Panc1 (cell line): ENCODE measurements around the gene LMAN1L. TPM values are rescaled to one million over a fixed set of nuclear protein-coding genes. Genes with fewer than 3 reads are reported as not detected.

ENCODE experiments used
- ATAC-seq: fragments of 200-7000 bp; cut with Tn5 transposase; 2 replicates; pipeline ENCODE4 v1.9.1; 2020; ENCODE audit warnings: mild to moderate bottlenecking, moderate library complexity
- BruUV-seq: library from RNA; stranded (reverse); fragments of 400-500 nt; replicated peaks from 2 replicates; lab custom pipeline; 2021; lab: Mats Ljungman, UMichigan
- CTCF ChIA-PET: fragments of 300-600 bp; sonication (Branson Sonifier 250); formaldehyde crosslinking; loops from one replicate; lab custom pipeline; 2022; ENCODE audit warnings: antibody characterized with exemption; lab: Charles Lee
- POLR2A ChIA-PET: fragments of 300-600 bp; sonication (Branson Sonifier 250); formaldehyde crosslinking; loops from one replicate; lab custom pipeline; 2022; ENCODE audit warnings: antibody characterized with exemption; lab: Charles Lee
- DNase-seq: peaks from one replicate; pipeline ENCODE4 v3.0.0-alpha.2; 2010; ENCODE audit warnings: low read depth, low spot score
- H3K27ac ChIP-seq: 2 replicates; pipeline ENCODE4 v1.5.1; 2011; ENCODE audit warnings: mild to moderate bottlenecking, low read length, inconsistent platforms
- H3K27me3 ChIP-seq: fragments of 200-500 bp; sonication (Bioruptor generic); 2 replicates; pipeline ENCODE4 v1.6.0; 2014; ENCODE audit warnings: low read length, inconsistent platforms; ENCODE audit not compliant: control insufficient read depth, insufficient read depth
- H3K36me3 ChIP-seq: fragments of 200-500 bp; sonication (Bioruptor generic); 2 replicates; pipeline ENCODE4 v1.5.1; 2014; ENCODE audit warnings: inconsistent platforms, mild to moderate bottlenecking, low read length, moderate library complexity; ENCODE audit not compliant: control insufficient read depth, insufficient read depth
- H3K4me1 ChIP-seq: 2 replicates; pipeline ENCODE4 v1.5.1; 2011; ENCODE audit warnings: inconsistent platforms, mild to moderate bottlenecking, low read length, moderate library complexity; ENCODE audit not compliant: control insufficient read depth, insufficient read depth
- H3K4me3 ChIP-seq, 2 experiments: 2 replicates each; pipeline ENCODE4 v1.5.1; 2011 to 2012; ENCODE audit warnings: low read depth in 2 of 2, low read length in 2 of 2, mild to moderate bottlenecking in 2 of 2, inconsistent platforms in 1 of 2, moderate library complexity in 1 of 2
- H3K9me3 ChIP-seq: fragments of 200-500 bp; sonication (Bioruptor generic); 2 replicates; pipeline ENCODE4 v1.5.1; 2014; ENCODE audit warnings: low read depth, mild to moderate bottlenecking, inconsistent platforms, low read length, moderate library complexity; ENCODE audit not compliant: control insufficient read depth, insufficient read depth
- CTCF ChIP-seq: fragments of 450-650 bp; IDR thresholded peaks from 2 replicates; pipeline ENCODE4 v1.5.1; 2017; ENCODE audit warnings: mild to moderate bottlenecking
- POLR2AphosphoS5 ChIP-seq: IDR thresholded peaks from 2 replicates; pipeline ENCODE4 v1.6.1; 2012; ENCODE audit warnings: mild to moderate bottlenecking, low read depth, low read length, moderate library complexity
- REST ChIP-seq, 2 experiments: IDR thresholded peaks; 2 replicates each; pipeline ENCODE4 v1.6.1; 2011 to 2012; ENCODE audit warnings: low read depth in 2 of 2, control low read depth in 1 of 2, low read length in 1 of 2, mild to moderate bottlenecking in 1 of 2, moderate library complexity in 1 of 2; ENCODE audit not compliant: insufficient read depth in 1 of 2
- SIN3A ChIP-seq: IDR thresholded peaks from 2 replicates; pipeline ENCODE4 v1.6.1; 2012; ENCODE audit warnings: low read depth, mild to moderate bottlenecking, low read length, moderate library complexity, borderline replicate concordance; ENCODE audit not compliant: insufficient read depth
- TCF7L2 ChIP-seq: IDR thresholded peaks from 2 replicates; pipeline ENCODE4 v1.6.1; 2011; ENCODE audit warnings: mild to moderate bottlenecking, low read depth, low read length, inconsistent platforms
- in situ Hi-C: cut with HindIII; loops from 2 replicates; pipeline ENCODE4 v1.10.0; 2016; ENCODE audit warnings: low sequenced_read_pairs, low pct_unique_long_range_greater_than_20kb
- intact Hi-C: fragments of 100-400 bp; cut with micrococcal nuclease; formaldehyde crosslinking; loops from one replicate; pipeline ENCODE4 v1.10.0; 2022; ENCODE audit not compliant: unreplicated experiment
- total RNA-seq: library from RNA; stranded (reverse); gene quantifications from one replicate; pipeline ENCODE4 v1.2.1, GENCODE V29; 2021; ENCODE audit not compliant: unreplicated experiment

The LMAN1L gene
- total RNA-seq, 1 experiment from 2014 or later, result not detected

DNA sequence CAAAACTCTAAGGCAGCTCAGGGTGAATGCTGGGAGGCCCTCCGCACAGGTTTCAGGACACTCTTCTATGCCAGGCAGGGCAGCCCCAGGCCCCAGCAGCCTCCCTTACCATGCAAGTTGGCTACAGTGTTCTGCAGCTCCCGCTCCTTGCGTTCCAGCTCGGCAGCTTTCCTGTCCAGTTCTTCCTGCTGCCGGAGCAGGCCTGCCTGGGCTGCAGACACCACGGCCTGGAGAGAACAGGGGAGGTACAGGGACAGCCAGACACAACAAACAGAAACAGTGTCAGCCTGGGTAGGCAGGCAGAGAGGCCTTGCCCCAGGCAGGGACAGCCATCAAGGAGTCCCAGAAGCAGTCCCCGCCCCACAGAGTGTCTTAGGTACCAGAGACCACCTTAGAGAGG lies 39.3 kb downstream of the LMAN1L start:
- CTCF ChIA-PET, result no interaction called here
- Histone ChIP-seq H3K27ac (no peak overlapping the region), H3K9me3 (no peaks in the 10 kb centered on the region), H3K4me3 (no peak overlapping the region), H3K36me3 (peaks cover 2% of the 10 kb centered on the region), H3K4me1 (no peaks in the 10 kb centered on the region), H3K27me3 (no peaks in the 10 kb centered on the region)
- DNase-seq, result no peak
- in situ Hi-C loops (no loop called here), intact Hi-C loops (no loop called here)
- no TSS peak for BruUV-seq
- ATAC-seq, result 0 out of 2 replicates have a peak, but pooled peaks have one; percentile 29
- TF ChIP-seq POLR2AphosphoS5 (no peak), TCF7L2 (no peak), SIN3A (no peak), REST (IDR thresholded peaks at IDR 0.05; ENCODE audit: insufficient read depth in 1 of 2, low read depth in 2 of 2, low read length in 1 of 2) (no peak), CTCF (no peak)
- POLR2A ChIA-PET, result no interaction called here

DNA sequence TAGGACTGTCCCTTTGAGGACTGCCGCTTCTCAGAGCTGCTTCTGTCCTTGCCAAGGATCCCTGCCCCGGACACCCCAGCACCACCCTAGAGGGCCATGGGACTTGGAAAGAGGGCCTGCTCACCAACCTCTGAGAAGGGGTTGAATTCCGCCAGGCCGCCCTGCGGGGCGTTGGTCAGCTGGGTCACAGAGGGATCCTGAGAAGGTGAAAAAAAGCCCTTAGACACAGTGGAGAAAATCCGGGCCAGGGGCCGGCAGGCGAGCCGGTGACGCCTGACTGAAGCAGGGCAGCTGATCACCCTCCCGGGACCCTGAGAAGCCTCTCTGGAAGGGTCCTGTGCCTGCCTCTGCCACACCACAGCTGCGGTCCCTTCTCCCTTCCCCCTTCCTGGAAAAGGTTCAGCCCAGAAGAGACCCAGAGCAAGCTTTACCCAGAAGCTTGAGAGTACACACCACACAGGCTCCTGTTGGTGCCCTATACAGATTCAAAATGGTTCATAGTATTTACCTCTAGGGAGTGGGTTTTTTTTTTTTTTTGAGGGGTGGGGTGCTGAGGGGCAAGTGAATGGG lies 41.9 kb downstream of the LMAN1L start:
- no TSS peak for BruUV-seq
- no peak overlapping the region for H3K4me3 ChIP-seq
- POLR2A ChIA-PET, result no interaction called here
- H3K27me3 ChIP-seq, result no peaks in the 10 kb centered on the region
- no peaks in the 10 kb centered on the region for H3K4me1 ChIP-seq
- intact Hi-C loops (no loop called here), in situ Hi-C loops (no loop called here)
- no peak for DNase-seq
- CTCF ChIA-PET, result no interaction called here
- no peak for ATAC-seq
- no peak for TF ChIP-seq POLR2AphosphoS5
- no peak overlapping the region for H3K27ac ChIP-seq
- H3K36me3 ChIP-seq, result peaks cover 2% of the 10 kb centered on the region
- H3K9me3 ChIP-seq, result no peaks in the 10 kb centered on the region

- DNase-seq, result no peak
- POLR2A ChIA-PET, result interaction anchor here (0.6 kb wide), 2 partner anchors 42 to 336 kb away, joined by 5 to 7 read pairs; no protein-coding TSS in a partner anchor
- BruUV-seq, result no TSS peak
- peaks cover 2% of the 10 kb centered on the region; the same call in 1 of the 2 replicates for H3K36me3 ChIP-seq
- H3K9me3 ChIP-seq, result no peaks in the 10 kb centered on the region
- H3K4me3 ChIP-seq, result no peak overlapping the region
- in situ Hi-C loops (no loop called here), intact Hi-C loops (no loop called here)
- ATAC-seq, result no peak
- H3K4me1 ChIP-seq, result no peaks in the 10 kb centered on the region
- TF ChIP-seq CTCF, result no peak
- no peak for TF ChIP-seq TCF7L2
- TF ChIP-seq REST (IDR thresholded peaks at IDR 0.05; ENCODE audit: insufficient read depth in 1 of 2, low read depth in 2 of 2, low read length in 1 of 2), result no peak
- no peak for TF ChIP-seq POLR2AphosphoS5
- no peak for TF ChIP-seq SIN3A
- no peak overlapping the region for H3K27ac ChIP-seq
- no peaks in the 10 kb centered on the region for H3K27me3 ChIP-seq
- CTCF ChIA-PET, result interaction anchor here (0.7 kb wide), 1 partner anchor 47 kb away, joined by 3 read pairs; no protein-coding TSS in a partner anchor
These were observed 43.2 kb downstream of the LMAN1L start for GRCh38 chr15:74855857-74856256.
